GDM1 (cell line): Measurements from ENCODE around the gene NUP133.
"Not testable (repeated sequence)": the region's sequence is repeated elsewhere in the genome, so short reads cannot be mapped to it uniquely, and the experiment has no call there.

ENCODE experiments used
- DNase-seq: peaks from one replicate; lab custom pipeline; 2025; lab: John Stamatoyannopoulos, UW

The NUP133 gene

DNA sequence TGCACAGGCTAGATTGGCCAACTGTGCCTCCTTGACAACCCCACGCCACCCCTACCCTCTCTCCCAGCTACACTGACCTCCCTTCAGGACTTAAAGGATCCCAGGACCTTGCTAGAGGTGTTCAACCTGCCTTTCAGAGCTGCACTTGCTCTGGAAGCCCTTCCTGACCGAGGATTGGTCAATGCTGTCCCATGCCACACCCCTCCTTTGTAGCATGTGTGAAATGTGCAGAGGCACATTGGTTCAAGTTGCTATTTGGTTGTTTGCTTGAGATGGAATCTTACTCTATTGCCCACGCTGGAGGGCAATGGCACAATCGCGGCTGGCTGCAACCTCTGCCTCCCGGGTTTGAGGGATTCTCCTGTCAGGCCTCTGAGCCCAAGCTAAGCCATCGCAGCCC lies 96.1 kb downstream of the NUP133 start:
- no peak for DNase-seq

DNA sequence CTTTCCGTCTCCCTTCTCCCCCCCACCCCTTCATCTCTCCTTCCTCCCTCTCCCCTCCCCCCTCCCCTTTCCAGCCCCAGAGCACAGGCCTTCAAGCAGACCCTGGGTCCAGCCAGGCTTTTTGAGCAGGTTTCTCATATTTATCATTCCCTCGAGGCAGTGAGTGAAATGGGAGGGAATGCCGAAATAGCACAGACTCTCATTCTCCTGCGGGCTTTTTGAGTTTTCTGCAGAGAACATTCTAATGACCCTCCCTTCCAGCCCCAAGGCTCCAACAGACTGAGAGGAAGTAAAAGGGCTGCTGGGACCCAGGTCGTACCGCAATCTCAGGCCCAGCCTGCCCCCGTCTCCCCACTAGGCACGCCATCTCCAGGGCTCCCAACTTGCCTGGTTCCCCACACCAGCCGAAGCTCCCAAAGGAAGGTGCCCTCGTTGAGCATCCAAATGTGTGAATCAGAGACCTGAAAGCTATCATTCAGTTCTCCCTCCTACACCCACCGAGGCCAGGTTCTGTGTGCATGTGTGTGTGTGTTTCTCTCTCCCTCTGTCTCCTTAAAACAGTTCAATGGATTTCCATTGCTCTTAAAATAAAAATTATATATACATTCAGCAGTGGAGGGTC lies 96.6 kb downstream of the NUP133 start:
- no peak for DNase-seq

DNA sequence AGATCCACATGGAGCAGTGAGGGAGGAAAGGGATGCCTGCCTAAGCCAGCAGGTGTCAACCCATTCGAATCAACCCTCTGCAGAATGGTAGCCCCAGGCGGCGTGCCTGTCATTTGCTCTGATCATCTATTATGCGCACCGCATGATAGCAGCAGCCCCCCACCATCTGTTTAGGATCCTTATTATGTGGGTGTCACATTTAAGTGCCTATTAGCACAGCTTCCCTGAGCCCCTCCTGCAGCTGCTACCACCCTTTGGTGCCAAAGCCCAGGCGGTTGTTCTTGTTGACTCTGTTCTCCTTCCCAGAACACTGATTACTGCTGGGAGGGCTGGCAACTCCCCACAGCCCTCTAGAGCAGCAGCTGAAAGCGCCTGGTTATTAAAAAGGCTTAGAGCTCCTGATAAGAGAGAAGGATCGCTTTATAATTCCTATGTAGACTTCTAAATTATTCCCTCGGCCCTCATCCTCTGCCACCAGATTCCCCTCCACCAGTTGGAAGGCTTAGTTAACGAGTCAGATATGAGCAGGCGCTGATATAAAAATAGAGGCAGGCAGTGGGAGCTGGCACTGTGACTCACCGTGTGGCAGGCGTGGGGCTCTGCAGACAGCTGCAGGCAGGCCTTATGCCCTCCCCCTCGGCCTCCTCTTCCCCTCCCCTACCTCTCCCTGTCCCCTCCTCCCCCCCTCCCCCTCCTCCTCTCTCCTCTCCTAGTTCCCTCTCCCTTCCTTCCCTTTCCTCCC lies 97.3 kb downstream of the NUP133 start:
- peak; percentile 73 for DNase-seq

GRCh38 chr1:229410370-229410691 lies 97.8 kb downstream of the NUP133 start:
- DNase-seq, result peak; percentile 32

DNA sequence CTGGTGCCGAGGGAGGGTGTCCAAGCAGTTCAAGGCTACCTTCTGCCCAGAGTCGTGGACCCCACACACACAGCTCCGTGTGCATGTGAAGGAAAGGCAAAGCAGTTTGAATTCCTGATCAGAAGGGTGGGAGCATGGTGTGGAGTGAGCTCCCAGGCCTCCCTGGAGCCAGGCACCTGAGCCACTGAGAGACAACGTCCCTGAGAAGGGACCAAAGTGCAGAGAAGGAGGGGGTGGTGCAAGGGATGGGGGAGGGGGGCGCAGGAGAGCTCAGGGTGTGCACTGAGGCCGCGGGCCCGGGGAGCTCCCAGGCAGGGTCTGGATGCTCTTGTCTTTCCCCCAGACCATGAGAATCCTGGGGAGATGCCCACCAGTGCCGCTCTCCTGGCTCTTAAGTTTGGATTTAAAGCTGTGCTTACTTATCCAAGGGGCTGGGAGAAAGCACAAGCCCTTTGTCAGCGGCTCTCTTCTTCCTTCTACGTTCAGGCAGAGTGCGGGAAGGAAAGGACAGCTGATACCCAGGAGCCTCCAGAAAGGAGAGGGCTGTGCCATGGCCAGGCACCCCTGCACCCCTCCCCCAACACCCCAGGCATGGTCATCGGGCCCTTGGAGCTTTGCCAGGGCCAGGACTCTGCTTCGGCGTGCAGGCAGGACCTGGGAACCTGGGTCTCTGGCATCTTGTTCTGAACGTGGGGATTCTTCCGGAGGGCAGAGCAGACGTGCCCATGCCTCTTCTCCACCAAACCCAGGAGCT lies 98.3 kb downstream of the NUP133 start:
- DNase-seq, result no peak

DNA sequence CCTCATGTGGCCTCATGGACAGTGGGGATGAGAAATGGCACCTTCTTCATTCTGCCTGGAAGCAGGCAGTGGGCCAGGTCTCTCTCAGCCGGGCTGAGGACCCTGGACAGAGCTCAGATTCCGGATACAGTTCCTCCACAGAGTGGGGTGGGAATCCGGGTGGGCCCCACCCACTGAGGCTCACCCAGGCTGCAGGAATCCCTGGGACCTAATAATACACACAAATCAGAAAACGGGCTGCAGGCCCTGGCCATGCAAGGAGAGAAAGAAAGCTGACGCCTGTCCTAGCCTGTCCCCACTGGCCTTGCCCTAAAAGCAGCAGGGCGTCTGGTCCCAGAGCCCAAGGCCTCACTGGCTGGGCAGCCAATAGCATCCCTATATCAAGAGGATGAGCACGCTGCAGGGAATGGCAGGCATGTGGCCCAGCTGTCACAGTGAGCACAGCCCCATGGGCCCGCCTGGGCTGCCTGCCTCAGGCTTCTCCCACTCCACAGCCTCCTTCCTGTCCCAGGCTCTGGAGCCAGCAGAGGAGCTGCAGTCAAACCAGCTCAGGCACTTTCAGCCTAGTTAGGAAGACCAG lies 99.6 kb downstream of the NUP133 start:
- DNase-seq, result no peak

DNA sequence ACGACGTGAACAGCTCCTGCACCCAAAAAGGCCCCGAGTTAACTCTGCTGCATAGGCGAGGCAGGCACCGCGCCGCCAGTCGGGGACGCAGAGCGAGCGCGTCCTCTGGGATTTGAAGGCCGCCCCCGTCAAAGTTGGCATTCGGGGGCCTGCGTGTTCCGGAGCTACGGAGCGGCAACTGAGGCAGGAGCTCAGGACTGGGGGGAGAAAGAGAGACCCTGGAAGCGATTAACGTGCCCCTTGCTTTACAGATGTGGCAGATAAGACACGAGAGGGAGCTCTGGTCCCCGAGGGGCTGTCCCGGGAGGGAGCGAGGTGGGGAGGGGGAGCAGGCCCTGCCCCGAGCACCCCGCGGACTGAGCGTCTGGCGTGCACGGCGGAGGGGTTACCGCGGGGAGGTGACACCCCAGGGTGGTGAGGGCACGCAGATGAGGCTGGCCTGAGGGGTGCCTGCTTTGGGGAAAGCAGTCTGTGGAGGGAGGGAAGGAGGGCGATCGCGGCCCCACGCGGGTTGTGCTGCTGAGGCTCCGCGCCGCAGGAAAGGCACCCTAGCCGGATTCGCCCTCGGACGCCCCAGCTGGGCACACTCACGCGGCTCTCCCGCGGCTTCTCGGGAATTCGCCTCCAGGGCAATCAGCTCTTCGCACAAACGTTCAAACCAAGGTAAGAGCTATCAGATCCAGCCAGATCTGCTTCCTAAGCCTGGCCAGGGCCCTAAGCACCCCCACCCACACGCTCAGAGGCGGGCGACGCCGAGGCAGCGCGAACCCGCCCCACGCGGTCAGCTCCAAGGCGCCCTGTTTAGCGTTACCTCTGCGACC lies 100.7 kb downstream of the NUP133 start:
- no peak for DNase-seq

- DNase-seq, result no peak
These were observed 101.3 kb downstream of the NUP133 start for GRCh38 chr1:229406798-229407197.

GRCh38 chr1:229403573-229403972 lies 104.6 kb downstream of the NUP133 start:
- DNase-seq, result no peak

DNA sequence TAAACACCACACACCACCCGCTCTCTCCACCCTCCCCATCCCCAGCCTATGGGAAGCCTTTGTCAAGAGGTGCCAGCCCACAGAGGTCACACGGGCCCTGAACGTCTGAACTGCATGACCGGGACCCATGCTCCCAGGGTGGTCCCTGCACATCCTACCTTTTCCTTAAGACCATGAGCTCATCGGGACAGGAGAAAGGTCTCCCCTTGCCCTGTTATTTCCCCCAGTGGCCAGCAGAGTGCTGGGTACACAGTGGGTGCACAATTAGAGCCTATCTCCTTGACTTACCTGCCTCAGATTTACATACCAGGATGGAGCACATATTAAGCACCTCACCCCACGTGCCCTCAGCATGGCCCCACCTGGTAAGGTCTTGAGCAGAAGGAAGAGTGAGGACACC lies 105.1 kb downstream of the NUP133 start:
- no peak for DNase-seq

GRCh38 chr1:229402329-229402728 lies 105.8 kb downstream of the NUP133 start:
- not testable (repeated sequence) for DNase-seq

DNA sequence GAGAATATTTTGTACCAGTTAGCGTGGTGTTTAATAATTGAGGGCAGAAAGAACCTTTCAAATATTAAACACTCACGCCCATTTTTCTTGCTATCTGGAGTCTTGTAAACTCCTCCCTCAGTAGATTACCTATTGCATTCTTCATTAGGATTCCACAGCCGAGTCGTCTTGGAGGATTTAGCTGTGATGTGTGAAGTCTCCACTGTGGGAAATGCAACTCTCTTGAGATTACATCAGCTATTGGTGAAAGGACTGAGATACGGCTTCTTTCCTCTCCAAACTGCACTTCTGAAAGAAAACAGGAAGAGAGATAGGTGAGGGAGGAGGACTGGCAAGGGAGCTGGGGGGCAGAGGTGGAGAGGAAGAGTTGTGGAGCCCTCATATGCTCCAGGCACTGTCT lies 110.4 kb downstream of the NUP133 start:
- no peak for DNase-seq

DNA sequence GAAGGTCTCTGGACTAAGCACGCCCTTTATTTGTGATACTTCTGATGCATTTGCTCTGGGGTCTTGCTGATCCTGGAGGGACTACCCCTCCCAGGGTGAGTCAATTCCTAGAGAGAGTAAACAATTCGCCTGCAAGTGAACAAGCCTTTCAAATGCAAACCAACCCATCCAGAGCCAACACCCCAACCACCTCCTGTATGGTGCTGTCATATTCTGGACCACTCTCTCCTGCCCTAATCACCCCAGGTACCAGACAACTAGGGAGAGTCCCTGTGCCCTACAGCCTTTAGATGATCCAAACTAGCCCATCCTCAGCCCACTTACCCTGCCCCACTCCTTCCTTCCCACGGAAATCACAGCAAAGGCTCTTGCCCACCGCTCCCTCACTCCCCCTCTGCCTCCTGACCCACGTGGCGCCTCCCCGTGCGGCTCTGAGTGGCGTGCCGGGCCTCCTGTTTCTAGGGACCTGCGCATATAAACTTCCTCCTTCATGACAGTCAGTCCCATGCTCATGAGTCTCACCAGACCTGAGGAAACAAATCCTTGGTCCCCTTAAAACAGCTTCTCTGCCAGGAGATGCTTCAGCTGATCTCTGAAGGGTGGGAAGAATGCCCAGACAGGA lies 111.4 kb downstream of the NUP133 start:
- DNase-seq, result no peak

GRCh38 chr1:229394517-229394916 lies 113.6 kb downstream of the NUP133 start:
- DNase-seq, result not testable (repeated sequence)

- DNase-seq, result no peak
These were observed 115.2 kb downstream of the NUP133 start for GRCh38 chr1:229392936-229393335.
